Stimulated activated naive CD8-positive, alpha-beta T cell treated with anti-CD3 and anti-CD28 coated beads, Interleukin-15, Interleukin-2, amounts not matched to agents 100 ng/mL and 50 ng/mL, for 24 hours (primary cell): Measurements from ENCODE around the gene MED13.
A peak's percentile ranks its signal among the peaks of the same experiment; 100 is the strongest.

Experiments
- H3K27ac Mint-ChIP-seq: one replicate; pipeline ENCODE4 v1.8.0; 2021; ENCODE audit warnings: mild to moderate bottlenecking, mixed read lengths
- H3K27me3 Mint-ChIP-seq: one replicate; pipeline ENCODE4 v1.8.0; 2021; ENCODE audit warnings: mixed read lengths
- H3K36me3 Mint-ChIP-seq: one replicate; pipeline ENCODE4 v1.8.0; 2021; ENCODE audit warnings: low read depth, mixed read lengths
- H3K4me1 Mint-ChIP-seq: one replicate; pipeline ENCODE4 v1.8.0; 2021; ENCODE audit warnings: low read depth, mixed read lengths
- H3K4me3 Mint-ChIP-seq: one replicate; pipeline ENCODE4 v1.8.0; 2021; ENCODE audit warnings: mild to moderate bottlenecking, mixed read lengths
- H3K9me3 Mint-ChIP-seq: one replicate; pipeline ENCODE4 v1.8.0; 2021; ENCODE audit warnings: mixed read lengths

Gene MED13

DNA sequence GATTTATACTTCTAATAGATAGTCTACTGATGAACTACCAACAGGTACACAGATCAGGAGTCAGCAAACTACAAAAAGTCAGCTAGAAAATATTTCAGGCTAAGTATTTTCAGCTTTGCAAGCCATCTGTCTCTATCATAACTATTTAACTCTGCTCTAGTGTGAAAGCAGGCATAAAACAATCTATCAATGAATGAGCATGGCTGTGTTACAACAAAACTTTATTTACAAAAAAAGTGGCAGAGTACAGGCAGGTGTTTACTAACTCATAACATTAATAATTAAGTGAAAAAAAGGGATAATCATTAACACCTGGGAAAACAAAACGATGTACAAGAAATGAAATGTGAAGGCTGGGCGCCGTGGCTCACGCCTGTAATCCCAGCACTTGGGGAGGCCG, 15.8 kb downstream of the MED13 start:
- Mint-ChIP-seq H3K36me3 (peaks cover 61% of the 10 kb centered on the region), H3K4me1 (peaks cover 37% of the 10 kb centered on the region), H3K9me3 (no peaks in the 10 kb centered on the region), H3K27ac (no peak overlapping the region), H3K4me3 (no peak overlapping the region), H3K27me3 (no peaks in the 10 kb centered on the region)

DNA sequence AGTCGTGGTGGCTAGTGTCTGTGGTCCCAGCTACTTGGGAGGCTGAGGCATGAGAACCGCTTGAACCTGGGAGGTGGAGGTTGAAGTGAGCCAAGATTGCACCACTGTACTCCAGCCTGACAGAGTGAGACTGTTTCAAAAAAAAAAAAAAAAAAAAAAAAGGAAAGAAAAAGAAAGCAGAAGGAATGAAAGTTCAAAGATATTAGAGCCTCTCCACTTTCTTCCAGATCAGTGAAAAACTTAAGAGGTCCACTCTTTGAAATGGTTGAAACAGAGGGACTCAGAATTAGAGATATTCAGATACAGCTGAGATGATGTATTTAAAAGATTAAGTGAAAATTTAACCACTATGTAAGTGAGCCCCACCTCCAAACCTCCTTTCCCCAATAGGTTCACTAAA, 16.8 kb downstream of the MED13 start:
- Mint-ChIP-seq H3K27me3 (no peaks in the 10 kb centered on the region), H3K4me1 (peaks cover 33% of the 10 kb centered on the region), H3K27ac (no peak overlapping the region), H3K36me3 (peaks cover 69% of the 10 kb centered on the region), H3K9me3 (no peaks in the 10 kb centered on the region), H3K4me3 (no peak overlapping the region)

DNA sequence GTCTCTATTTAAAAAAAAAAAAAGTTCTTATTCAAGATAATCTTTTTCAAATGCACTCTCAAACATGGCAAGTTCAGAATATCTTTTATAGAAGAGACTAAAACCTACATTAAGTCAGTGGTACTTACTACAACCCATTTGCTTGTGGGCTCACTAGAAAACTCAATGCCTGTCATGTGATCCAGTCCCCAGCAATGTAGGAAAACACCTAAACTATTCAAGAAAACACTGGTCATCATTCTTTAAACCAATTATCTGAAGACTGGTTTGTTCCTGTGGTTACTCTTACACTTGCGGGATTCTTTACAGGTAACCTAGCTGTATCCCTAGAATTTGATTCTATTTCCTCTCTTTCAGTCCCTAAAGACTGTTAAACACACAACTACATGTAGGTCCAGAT, 19.6 kb downstream of the MED13 start:
- Mint-ChIP-seq H3K27ac (no peak overlapping the region), H3K9me3 (no peaks in the 10 kb centered on the region), H3K4me3 (no peak overlapping the region), H3K36me3 (peaks cover 71% of the 10 kb centered on the region), H3K27me3 (no peaks in the 10 kb centered on the region), H3K4me1 (peaks cover 37% of the 10 kb centered on the region)

DNA sequence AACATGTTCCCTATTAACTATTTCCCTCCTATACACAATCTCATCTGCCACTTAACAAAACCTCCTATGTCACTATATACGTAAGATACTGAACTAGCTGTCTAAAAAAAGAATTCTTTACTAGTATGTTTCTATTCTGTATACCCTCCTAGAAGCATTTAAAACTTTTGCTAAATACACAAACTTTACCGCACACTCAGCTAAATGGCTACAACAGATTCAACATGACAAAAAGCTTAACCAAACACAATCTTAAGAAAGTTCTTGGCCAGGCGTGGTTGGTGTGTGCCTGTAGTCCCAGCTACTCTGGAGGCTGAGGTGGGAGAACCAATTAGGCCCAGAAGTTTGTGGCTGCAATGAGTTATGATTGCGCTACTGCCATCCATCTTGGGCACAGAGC, 20.0 kb downstream of the MED13 start:
- H3K27me3 Mint-ChIP-seq, result no peaks in the 10 kb centered on the region
- H3K9me3 Mint-ChIP-seq, result no peaks in the 10 kb centered on the region
- H3K36me3 Mint-ChIP-seq, result peaks cover 72% of the 10 kb centered on the region
- no peak overlapping the region for H3K4me3 Mint-ChIP-seq
- peaks cover 41% of the 10 kb centered on the region for H3K4me1 Mint-ChIP-seq
- peak overlapping the region; percentile 58 for H3K27ac Mint-ChIP-seq

DNA sequence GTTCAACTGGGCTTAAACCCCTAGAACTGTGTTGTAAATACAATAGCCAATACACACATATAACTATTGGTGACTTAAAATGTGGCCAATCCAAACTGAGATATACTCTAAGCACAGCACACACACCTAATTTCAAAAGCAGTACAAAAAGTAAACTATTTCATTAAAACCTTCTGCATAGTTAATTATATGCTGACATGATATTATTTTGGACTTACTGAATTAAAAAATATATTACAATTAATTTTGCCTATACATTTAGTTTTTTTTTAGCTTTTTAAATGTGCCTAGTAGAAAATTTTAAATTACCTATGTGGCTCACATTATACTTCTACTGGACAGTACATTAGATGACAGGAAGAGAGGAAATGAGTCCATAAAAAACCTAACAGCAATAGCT, 21.5 kb downstream of the MED13 start:
- no peaks in the 10 kb centered on the region for H3K9me3 Mint-ChIP-seq
- H3K4me1 Mint-ChIP-seq, result peaks cover 41% of the 10 kb centered on the region
- H3K36me3 Mint-ChIP-seq, result peaks cover 73% of the 10 kb centered on the region
- no peaks in the 10 kb centered on the region for H3K27me3 Mint-ChIP-seq
- H3K4me3 Mint-ChIP-seq, result no peak overlapping the region
- H3K27ac Mint-ChIP-seq, result no peak overlapping the region

DNA sequence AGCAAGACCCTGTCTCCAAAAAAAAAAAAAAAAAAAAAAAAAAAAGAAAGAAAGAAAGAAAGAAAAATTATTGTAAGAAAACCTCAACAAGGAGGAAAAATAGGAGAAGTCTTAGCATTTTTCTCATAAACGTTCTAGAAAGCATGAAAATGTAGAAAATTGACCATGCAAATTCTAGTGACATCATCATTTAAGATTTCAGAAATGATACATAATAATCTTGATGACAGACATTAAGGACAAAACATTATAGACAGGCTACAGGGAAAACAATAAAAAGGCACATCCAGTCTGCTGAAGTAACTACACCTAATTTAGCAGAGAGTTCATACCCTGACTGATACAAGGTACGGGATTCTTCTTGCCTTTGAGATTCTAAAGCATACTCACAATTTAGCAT, 21.9 kb downstream of the MED13 start:
- Mint-ChIP-seq H3K27ac (no peak overlapping the region), H3K4me3 (no peak overlapping the region), H3K36me3 (peaks cover 70% of the 10 kb centered on the region), H3K27me3 (no peaks in the 10 kb centered on the region), H3K4me1 (peaks cover 42% of the 10 kb centered on the region), H3K9me3 (no peaks in the 10 kb centered on the region)

DNA sequence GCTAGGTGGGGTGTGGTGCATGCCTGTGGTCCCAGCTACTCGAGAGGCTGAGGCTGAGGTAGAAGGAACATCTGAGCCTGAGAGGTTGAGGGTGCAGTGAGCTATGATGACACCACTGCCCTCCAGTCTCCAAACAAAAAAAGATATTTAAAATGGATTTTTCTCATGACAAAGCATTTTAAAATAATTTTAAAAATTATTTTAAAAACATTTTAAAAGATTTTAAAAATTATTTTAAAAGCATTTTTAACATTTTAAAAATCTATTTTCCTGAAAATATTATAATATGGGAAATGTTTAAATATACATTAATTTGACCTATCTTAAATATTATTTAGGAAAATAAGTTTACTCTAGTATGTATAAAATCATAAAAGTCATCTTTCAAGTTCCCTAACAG, 26.8 kb downstream of the MED13 start:
- no peaks in the 10 kb centered on the region for H3K9me3 Mint-ChIP-seq
- no peak overlapping the region for H3K27ac Mint-ChIP-seq
- peaks cover 32% of the 10 kb centered on the region for H3K4me1 Mint-ChIP-seq
- peaks cover 56% of the 10 kb centered on the region for H3K36me3 Mint-ChIP-seq
- H3K27me3 Mint-ChIP-seq, result no peaks in the 10 kb centered on the region
- H3K4me3 Mint-ChIP-seq, result no peak overlapping the region

DNA sequence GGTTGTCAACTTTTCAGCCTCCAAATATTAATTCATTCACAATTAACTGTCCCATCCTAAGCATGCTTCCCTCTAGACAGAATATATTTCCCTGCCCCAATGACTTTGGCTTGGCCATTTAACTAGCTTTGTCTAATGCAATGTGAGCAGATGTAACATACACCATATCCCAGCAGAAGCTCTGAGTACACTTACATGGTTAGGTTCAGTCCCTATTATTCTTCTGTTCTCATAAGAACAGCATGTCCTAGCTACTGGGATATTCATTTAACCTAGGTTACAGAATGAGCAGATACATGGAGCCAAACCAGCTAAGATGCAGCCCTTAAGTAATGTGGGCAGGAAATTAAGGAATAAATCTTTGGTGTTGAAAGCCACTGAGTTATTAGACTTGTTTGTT, 31.8 kb downstream of the MED13 start:
- Mint-ChIP-seq H3K4me3 (no peak overlapping the region), H3K36me3 (peaks cover 50% of the 10 kb centered on the region), H3K27me3 (no peaks in the 10 kb centered on the region), H3K9me3 (no peaks in the 10 kb centered on the region), H3K4me1 (peaks cover 3% of the 10 kb centered on the region), H3K27ac (peak overlapping the region; percentile 26)

DNA sequence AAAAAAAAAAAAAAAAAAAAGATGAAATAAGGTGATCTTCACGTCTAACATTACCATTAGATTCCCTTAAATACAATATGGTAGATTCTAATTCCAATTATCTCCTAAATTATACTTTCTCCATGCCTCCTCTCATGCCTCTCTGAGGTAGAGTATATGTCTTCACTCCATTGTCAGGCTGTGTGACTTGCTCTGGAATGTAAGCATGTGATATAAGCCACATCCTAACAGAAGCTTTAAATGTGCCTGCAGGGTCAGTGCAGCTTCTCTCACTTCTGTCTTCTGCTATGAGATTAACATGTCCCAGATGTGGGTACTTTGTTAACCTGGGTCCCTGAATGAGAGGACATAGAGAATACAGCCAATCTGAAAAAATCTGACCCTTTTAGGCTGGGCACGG, 32.6 kb downstream of the MED13 start:
- Mint-ChIP-seq H3K27ac (no peak overlapping the region), H3K36me3 (peaks cover 56% of the 10 kb centered on the region), H3K4me1 (peaks cover 3% of the 10 kb centered on the region), H3K4me3 (no peak overlapping the region), H3K9me3 (no peaks in the 10 kb centered on the region), H3K27me3 (no peaks in the 10 kb centered on the region)

DNA sequence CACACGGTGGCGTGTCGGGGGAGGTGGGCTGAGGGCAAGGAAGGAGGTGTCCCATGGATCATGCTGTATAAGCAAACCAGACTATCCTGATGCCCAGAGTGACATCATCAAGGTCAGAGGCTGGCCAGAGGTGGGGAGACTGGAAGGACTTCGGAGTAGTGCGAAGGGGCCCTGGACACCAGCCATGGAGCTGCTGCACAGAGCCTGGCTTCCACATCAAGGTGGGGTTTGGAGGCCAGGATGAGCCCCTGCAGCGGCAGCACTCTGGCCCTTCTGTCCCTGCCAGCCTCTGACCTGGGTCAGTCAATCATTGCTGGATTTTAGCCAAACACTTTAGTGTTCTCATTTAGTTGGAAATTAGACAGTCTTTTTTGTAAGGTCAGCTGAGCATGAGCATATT, 34.8 kb downstream of the MED13 start:
- no peaks in the 10 kb centered on the region for H3K9me3 Mint-ChIP-seq
- peaks cover 6% of the 10 kb centered on the region for H3K4me1 Mint-ChIP-seq
- no peak overlapping the region for H3K27ac Mint-ChIP-seq
- H3K27me3 Mint-ChIP-seq, result no peaks in the 10 kb centered on the region
- no peak overlapping the region for H3K4me3 Mint-ChIP-seq
- peaks cover 72% of the 10 kb centered on the region for H3K36me3 Mint-ChIP-seq

DNA sequence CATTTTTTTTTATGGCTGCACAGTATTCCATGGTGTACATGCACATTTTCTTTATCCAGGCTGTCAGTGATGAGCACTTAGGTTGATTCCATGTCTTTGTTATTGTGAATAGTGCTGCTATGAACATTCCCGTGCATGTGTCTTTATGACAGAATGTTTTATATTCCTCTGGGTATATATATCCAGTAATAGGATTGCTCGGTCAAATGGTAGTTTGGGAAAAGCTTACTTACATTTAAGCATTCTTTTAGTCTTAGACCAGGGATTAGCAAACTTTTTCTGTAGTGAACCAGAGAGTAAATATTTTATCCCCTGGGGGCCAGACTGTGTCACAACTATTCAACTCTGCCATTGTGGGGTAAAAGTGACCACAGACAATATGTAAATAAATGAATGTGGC, 40.2 kb downstream of the MED13 start:
- Mint-ChIP-seq H3K4me1 (peaks cover 3% of the 10 kb centered on the region), H3K27ac (no peak overlapping the region), H3K4me3 (no peak overlapping the region), H3K36me3 (peaks cover 70% of the 10 kb centered on the region), H3K9me3 (no peaks in the 10 kb centered on the region), H3K27me3 (no peaks in the 10 kb centered on the region)

DNA sequence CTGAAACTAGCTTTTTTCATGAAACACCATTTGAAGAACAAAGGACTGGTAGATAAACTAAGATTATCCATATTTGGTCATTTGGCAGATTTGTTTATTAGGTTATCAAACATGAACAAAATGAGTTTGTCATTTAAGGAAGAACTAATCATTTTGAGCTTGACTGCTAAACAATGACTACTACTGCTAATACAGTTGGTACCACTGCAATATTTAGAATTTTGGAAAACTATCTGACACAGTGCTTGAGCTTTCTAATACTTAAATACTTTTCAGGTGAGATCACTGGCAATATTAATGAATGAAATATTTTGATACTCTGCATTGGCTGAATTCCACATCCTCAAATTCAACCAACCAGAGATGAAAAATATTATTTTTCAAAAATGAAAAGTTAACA, 47.2 kb downstream of the MED13 start:
- H3K36me3 Mint-ChIP-seq, result peaks cover 46% of the 10 kb centered on the region
- H3K4me1 Mint-ChIP-seq, result no peaks in the 10 kb centered on the region
- no peaks in the 10 kb centered on the region for H3K9me3 Mint-ChIP-seq
- H3K27ac Mint-ChIP-seq, result no peak overlapping the region
- H3K4me3 Mint-ChIP-seq, result no peak overlapping the region
- no peaks in the 10 kb centered on the region for H3K27me3 Mint-ChIP-seq

DNA sequence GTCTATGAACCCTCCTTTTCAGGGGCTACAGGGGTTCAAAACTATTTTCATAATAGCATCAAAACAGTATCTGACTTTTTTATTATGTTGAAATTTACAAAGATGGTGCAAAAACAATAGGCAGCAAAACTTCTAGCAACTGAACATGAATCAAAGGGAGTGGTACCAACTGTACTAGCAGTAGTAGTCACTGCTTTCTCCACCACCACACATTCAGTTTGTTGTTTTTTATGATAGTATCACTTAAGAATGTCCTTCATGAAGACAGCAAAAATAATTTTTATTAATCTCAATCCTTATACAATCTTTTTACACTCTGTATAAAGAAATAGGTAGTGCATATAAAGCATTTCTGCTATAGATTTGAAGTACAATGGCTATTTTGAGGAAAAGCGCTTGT, 47.6 kb downstream of the MED13 start:
- no peaks in the 10 kb centered on the region for H3K27me3 Mint-ChIP-seq
- no peaks in the 10 kb centered on the region for H3K4me1 Mint-ChIP-seq
- H3K27ac Mint-ChIP-seq, result no peak overlapping the region
- peaks cover 46% of the 10 kb centered on the region for H3K36me3 Mint-ChIP-seq
- no peaks in the 10 kb centered on the region for H3K9me3 Mint-ChIP-seq
- H3K4me3 Mint-ChIP-seq, result no peak overlapping the region

DNA sequence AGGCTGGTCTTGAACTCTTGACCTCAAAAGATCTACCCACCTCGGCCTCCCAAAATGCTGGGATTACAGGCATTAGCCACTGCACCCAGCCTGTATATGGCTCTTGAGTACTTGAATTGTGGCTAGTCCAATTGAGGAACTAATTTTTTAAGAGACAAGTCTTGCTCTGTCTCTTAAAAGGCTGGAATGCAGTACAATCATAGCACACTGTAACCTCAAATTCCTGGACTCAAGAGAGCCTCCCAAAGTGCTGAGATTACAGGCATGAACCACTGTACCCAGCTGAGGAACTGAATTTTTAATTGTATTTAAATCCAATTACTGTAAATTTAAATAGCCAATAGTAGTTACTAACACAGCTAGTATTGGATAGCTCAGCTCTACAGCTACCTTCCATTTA, 50.6 kb downstream of the MED13 start:
- H3K4me1 Mint-ChIP-seq, result peaks cover 9% of the 10 kb centered on the region
- H3K27ac Mint-ChIP-seq, result no peak overlapping the region
- no peak overlapping the region for H3K4me3 Mint-ChIP-seq
- H3K27me3 Mint-ChIP-seq, result no peaks in the 10 kb centered on the region
- no peaks in the 10 kb centered on the region for H3K9me3 Mint-ChIP-seq
- peaks cover 57% of the 10 kb centered on the region for H3K36me3 Mint-ChIP-seq

DNA sequence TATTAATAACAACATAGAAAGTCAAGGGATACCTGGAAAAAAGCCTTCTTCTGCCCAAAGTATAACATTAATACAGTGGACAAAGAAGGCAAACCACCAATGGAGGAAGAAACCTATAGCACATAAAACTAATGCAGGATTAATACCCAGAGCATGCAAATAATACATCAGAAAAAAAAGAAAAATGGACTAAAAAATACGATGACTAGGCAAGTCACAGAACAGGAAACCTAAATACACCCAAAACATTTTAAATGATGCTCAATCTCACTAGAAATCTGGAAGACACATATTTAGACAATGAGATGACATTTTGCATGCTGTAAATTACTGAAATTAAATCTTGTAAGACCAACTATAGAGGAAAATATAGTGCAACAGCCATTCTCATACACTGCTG, 55.9 kb downstream of the MED13 start:
- Mint-ChIP-seq H3K27me3 (no peaks in the 10 kb centered on the region), H3K9me3 (peaks cover 3% of the 10 kb centered on the region), H3K36me3 (peaks cover 70% of the 10 kb centered on the region), H3K4me3 (no peak overlapping the region), H3K27ac (no peak overlapping the region), H3K4me1 (peaks cover 27% of the 10 kb centered on the region)

DNA sequence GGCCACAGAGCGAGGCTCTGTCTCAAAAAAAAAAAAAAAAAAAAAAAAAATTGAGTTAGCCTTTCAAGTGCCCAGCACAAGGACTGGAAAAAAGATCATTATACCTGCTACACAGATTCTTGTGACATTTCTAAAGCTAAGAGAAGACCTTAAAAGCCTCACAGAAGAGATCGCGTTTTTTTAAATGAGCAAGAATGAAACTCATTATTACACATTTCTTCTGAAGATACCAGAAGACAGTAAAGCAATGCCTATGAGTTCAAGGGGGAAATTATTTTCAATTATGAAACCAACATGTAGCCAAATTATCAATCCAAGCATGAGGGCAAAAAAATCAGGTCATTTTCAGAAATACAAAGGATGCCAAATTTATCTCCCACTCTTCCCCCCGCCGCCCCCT, 56.8 kb downstream of the MED13 start:
- no peaks in the 10 kb centered on the region for H3K27me3 Mint-ChIP-seq
- H3K36me3 Mint-ChIP-seq, result peaks cover 70% of the 10 kb centered on the region
- H3K4me1 Mint-ChIP-seq, result peaks cover 32% of the 10 kb centered on the region
- peaks cover 3% of the 10 kb centered on the region for H3K9me3 Mint-ChIP-seq
- H3K4me3 Mint-ChIP-seq, result no peak overlapping the region
- peak overlapping the region; percentile 40 for H3K27ac Mint-ChIP-seq

DNA sequence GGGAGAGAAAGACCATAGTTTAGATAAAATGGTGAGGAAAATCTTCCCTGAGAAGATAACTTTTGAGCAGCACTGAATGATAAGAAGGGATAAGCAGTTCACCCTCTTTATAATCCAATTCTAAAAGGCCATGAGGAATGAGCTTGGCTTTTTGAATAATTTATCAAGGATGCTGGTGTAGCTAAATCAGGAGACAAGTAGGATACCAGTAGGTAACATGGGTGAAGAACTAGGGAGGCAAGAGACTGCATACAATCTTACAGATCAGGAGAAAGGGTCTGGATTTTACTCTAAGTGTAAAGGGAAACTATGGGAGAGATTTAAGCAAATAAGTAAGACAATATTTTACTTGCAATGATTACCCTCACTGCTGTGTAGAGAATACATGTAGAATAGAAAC, 60.7 kb downstream of the MED13 start:
- Mint-ChIP-seq H3K27ac (no peak overlapping the region), H3K4me3 (no peak overlapping the region), H3K36me3 (peaks cover 53% of the 10 kb centered on the region), H3K9me3 (peaks cover 3% of the 10 kb centered on the region), H3K27me3 (no peaks in the 10 kb centered on the region), H3K4me1 (peaks cover 38% of the 10 kb centered on the region)
